ENCODE data around the gene PNP. TPM values are rescaled to one million over a fixed set of nuclear protein-coding genes. Genes with fewer than 3 reads are reported as not detected.

Gene PNP
- total RNA-seq, 1 donor from 2014 or later = 23.8 TPM

GRCh38 chr14:20455355-20456300 lies 13.6 kb upstream of the PNP start:
- no peak for DNase-seq (ENCODE audit: low spot score)

DNA sequence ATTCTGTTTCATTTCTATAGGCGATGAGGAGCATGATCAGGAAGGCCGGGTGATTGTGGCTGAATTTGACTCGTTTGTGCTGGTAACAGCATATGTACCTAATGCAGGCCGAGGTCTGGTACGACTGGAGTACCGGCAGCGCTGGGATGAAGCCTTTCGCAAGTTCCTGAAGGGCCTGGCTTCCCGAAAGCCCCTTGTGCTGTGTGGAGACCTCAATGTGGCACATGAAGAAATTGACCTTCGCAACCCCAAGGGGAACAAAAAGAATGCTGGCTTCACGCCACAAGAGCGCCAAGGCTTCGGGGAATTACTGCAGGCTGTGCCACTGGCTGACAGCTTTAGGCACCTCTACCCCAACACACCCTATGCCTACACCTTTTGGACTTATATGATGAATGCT lies 12.2 kb upstream of the PNP start:
- DNase-seq (ENCODE audit: low spot score) = no peak

DNA sequence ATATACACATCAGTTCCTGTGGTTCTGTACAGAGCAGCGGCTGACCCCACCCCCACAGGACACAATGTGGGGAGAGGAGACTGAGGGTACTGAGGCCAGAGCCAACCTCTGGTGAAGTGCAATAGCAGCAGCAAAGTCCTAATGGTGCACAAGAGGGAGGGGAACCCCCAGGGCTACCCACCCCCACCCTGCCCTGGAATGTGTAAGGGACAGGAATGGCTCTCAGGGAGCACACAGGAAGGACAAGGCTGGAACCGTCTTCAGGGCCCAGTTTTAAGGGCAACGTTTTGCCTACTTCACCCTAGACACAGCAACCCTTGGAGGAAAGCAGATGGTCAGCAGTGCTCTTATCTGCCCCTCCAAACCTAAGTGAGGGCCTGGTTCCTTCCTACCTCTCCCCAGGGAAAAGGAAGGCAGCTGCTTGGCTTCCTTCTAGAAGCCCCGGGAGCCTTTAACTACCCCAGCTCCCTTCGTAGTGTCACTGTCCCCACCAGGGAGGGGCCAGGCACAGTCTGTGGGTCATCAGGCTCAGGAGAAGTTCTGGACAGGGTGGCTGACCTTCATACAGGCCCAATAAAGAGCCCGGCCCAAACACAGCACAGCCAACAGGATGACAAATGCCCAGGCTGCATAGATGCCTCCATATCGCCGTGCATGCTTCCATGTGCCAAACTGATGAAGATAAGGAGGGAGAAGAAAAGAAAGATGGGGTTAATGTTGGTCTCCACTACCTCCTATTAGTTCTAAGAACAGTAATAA lies 11.0 kb upstream of the PNP start:
- no peak for DNase-seq (ENCODE audit: low spot score)

DNA sequence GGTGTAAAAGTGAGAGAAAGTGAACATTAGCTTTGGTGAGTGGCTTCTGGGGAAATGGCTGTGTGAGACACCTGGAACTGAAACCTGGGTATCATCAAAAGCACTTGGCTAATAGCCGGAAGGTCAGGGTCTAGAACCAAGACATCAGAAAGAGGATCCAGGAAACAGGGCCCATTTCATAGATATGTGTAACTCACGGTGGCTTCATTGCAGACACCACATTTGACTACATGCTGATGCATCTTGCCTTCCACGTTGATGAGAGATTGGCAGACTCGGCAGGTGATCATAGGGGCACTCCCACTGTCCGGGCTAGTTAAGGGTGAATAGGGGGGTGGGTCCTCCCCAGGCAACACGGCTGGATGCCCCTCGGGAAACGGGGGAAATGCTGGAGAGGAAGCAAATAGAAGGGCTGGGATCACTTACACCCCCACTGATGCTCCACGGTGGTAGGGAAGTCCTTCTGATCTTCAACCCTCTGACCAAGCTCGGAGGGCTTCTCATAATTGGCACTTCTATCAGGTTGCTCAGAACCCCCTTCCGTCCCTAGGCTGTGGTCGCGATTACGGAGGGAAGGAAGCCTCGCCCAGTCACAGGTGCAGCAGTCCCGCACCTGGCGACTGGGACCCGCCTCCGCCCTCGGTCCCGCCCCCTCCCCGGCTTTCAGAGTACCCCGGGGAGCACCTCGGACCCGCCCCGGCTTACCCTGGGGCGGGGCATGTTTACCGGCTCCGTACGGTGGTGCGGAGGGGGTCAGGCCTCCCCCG lies 8.6 kb upstream of the PNP start:
- peak; percentile 62 for DNase-seq (ENCODE audit: low spot score)

- peak; percentile 99 for DNase-seq (ENCODE audit: low spot score)
These were observed 7.7 kb upstream of the PNP start, which contains the start of gene PIP4P1 for GRCh38 chr14:20461225-20462141. PIP4P1 (minus strand) TSS chr14:20461434; CDS start chr14:20461325, 109 bp downstream.

DNA sequence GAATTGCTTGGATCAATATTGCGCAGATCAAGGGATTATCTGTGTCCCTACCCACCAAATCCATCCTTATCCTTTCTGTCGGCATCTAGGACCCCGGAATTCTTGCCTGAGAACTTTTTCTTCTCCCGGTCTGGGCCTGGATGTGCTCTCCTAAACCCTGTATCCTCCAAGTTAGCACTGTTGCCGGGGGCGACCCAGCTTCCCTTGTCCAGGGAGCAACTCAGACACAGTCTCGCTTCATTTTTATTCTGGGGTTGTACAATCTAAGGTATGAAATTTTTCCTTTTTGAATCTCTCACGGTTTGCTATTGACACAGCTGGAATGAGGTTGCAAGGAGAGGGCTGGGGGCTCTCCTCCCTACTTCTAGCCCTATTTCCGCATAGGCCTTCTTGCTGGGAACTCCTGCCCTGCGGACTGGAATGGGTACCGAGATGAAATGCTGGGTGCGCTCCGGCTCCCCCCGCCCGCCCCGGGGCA lies 403 bp upstream of the PNP start:
- DNase-seq (ENCODE audit: low spot score) = no peak

- no peak for DNase-seq (ENCODE audit: low spot score)
These were observed 840 bp downstream of the PNP start for GRCh38 chr14:20469890-20470602.

DNA sequence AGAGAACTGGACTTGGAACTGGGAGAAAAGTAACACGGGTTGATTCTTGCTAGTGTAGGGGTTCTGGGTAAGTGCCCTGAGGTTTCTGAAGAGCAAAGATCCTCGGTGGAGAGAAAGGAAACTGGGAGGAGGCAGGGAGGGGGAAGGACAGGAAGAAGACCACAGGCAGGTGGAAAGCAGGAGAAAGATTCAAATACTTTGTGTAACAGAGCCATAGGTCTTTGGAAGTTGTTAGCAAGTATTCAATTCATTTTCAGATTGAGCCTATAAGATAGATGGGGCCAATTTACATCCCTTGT lies 1.3 kb downstream of the PNP start:
- DNase-seq (ENCODE audit: low spot score) = no peak

GRCh38 chr14:20472536-20473169 lies 3.4 kb downstream of the PNP start:
- DNase-seq (ENCODE audit: low spot score) = no peak

GRCh38 chr14:20476776-20477175 lies 7.6 kb downstream of the PNP start:
- DNase-seq (ENCODE audit: low spot score) = no peak

- no peak for DNase-seq (ENCODE audit: low spot score)
These were observed 8.1 kb downstream of the PNP start for GRCh38 chr14:20477211-20477876.

DNA sequence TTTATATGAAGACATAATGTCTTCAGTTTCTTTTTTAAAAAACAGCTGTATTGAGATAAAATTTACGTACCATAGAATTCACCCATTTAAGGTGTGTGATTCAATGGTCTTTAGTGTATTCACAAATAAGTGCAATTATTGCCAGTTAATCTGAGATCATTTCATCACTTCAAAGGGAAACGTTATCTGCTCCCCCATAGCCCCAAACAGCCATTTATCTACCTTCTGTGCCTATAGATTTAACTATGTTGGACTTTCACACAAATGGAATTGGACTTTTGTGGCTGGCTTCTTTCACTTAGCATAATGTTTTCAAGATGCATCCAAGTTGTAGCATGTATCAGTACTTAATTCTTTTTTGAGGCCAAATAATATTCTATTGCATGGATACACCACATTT lies 9.7 kb downstream of the PNP start:
- no peak for DNase-seq (ENCODE audit: low spot score)

- DNase-seq (ENCODE audit: low spot score) = no peak
These were observed 13.2 kb downstream of the PNP start for GRCh38 chr14:20482382-20482781.

- DNase-seq (ENCODE audit: low spot score) = no peak
These were observed 16.7 kb downstream of the PNP start for GRCh38 chr14:20485900-20486299.

GRCh38 chr14:20486684-20487395 lies 17.6 kb downstream of the PNP start:
- no peak for DNase-seq (ENCODE audit: low spot score)

- no peak for DNase-seq (ENCODE audit: low spot score)
These were observed 18.2 kb downstream of the PNP start for GRCh38 chr14:20487396-20487725.

DNA sequence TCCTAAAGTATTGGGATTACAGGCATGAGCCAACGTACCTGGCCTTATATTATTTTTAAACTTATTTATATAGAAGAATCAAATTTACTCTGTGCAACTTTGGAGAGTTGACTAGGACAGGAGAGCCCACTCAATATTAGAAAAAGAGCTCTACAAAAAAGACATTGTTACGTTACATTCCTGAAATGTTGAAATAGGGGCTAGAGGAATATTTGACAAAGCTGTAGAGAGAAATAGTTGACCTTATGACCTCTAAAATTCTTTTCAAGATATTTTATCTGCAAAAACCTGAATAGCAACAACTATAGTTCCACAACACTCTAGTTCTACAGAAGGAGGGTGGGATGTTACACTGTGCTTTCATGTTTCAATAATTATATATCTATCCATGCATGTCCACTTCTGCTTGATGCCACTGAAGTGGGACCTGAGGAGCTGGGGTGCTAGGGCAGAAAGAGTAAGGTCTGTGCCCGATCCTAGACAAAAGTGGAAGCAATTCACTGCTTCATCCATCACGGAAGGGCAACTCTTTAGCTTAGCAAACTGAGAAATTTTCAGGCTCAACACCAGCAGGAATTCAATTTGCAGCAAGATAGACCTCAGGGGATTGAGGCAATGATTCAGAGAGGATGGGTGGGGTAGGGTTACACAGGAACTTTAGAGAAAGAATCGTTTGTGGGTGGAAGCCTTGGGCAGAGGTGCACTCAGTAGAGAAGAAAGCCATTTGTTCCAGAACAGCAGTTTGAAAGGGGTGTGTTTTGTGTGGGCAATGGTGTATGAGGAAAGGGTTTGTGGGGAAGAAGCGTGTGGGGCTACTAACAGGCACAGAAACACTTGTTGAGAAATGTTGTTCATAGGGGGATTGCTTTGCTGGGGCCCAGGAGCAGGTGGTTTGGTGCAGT lies 20.1 kb downstream of the PNP start:
- no peak for DNase-seq (ENCODE audit: low spot score)

DNA sequence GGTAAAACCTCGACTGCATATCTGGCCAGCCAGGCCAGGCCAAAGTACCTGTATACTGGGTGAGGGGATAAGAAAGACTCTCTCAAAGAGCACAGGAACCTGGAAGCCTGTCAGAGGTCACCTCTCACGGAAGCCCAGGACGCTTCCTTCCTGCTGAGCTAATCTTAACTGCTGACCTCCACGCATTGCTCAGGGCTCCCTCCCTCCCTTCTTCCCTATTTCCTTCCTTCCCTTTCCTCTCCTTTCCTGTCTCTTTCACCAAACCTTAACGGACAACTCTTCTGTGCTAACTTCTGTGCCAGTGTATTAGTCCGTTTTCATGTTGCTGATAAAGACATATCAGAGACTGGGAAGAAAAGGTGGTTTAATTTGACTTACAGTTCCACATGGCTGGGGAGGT lies 21.4 kb downstream of the PNP start:
- no peak for DNase-seq (ENCODE audit: low spot score)

Measured in ureter (tissue), 1 donor.